ENCODE data around the gene PARD3. TPM values are rescaled to one million over a fixed set of nuclear protein-coding genes. Genes with fewer than 3 reads are reported as not detected.

PARD3 gene
- total RNA-seq, 1 donor from 2014 or later, result 37.2 TPM

DNA sequence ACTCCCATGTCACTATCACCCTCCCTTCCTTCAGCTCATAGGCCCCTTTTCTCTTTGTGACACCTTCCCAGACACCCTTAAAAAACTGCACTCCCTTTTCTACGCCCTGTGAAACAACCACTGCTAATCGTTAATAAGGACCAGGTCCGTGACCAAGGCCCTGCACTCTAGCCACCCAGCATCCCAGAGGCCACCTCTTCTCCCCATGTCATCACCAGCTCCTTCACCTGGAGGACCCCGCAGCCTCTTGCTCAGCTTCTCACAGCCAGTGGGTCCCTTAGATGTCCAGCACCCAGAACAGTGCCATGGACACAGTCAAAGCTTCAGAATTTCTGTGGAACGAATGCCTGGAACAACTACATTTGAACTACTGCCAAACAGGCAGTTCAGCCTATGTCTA lies 2.3 kb downstream of the PARD3 start:
- H3K4me3 Mint-ChIP-seq (ENCODE audit: unreplicated experiment), result peak overlapping the region; percentile 55
- TF ChIP-seq CTCF (IDR thresholded peaks at IDR 0.05), result no peak
- peaks cover 51% of the 10 kb centered on the region for H3K4me1 Mint-ChIP-seq (ENCODE audit: unreplicated experiment)
- H3K36me3 Mint-ChIP-seq (ENCODE audit: unreplicated experiment), result peaks cover 3% of the 10 kb centered on the region
- H3K27me3 Mint-ChIP-seq (ENCODE audit: unreplicated experiment), result no peaks in the 10 kb centered on the region
- peak overlapping the region; percentile 32 for H3K27ac Mint-ChIP-seq (ENCODE audit: unreplicated experiment)
- H3K9me3 Mint-ChIP-seq (ENCODE audit: unreplicated experiment), result no peaks in the 10 kb centered on the region
- no peak for DNase-seq (ENCODE audit: extremely low spot score, unreplicated experiment)

GRCh38 chr10:34811968-34812514 lies 3.1 kb downstream of the PARD3 start:
- no peak overlapping the region for H3K4me3 Mint-ChIP-seq (ENCODE audit: unreplicated experiment)
- no peak for TF ChIP-seq CTCF (IDR thresholded peaks at IDR 0.05)
- DNase-seq (ENCODE audit: extremely low spot score, unreplicated experiment), result no peak
- H3K9me3 Mint-ChIP-seq (ENCODE audit: unreplicated experiment), result no peaks in the 10 kb centered on the region
- peaks cover 3% of the 10 kb centered on the region for H3K36me3 Mint-ChIP-seq (ENCODE audit: unreplicated experiment)
- H3K27me3 Mint-ChIP-seq (ENCODE audit: unreplicated experiment), result no peaks in the 10 kb centered on the region
- H3K4me1 Mint-ChIP-seq (ENCODE audit: unreplicated experiment), result peaks cover 52% of the 10 kb centered on the region
- peak overlapping the region; percentile 8 for H3K27ac Mint-ChIP-seq (ENCODE audit: unreplicated experiment)

GRCh38 chr10:34811126-34811967 lies 3.7 kb downstream of the PARD3 start:
- TF ChIP-seq CTCF (IDR thresholded peaks at IDR 0.05), result no peak
- Mint-ChIP-seq H3K4me1 (ENCODE audit: unreplicated experiment) (peaks cover 48% of the 10 kb centered on the region), H3K4me3 (ENCODE audit: unreplicated experiment) (no peak overlapping the region), H3K9me3 (ENCODE audit: unreplicated experiment) (no peaks in the 10 kb centered on the region), H3K27me3 (ENCODE audit: unreplicated experiment) (no peaks in the 10 kb centered on the region), H3K27ac (ENCODE audit: unreplicated experiment) (no peak overlapping the region), H3K36me3 (ENCODE audit: unreplicated experiment) (peaks cover 3% of the 10 kb centered on the region)
- no peak for DNase-seq (ENCODE audit: extremely low spot score, unreplicated experiment)

- H3K27me3 Mint-ChIP-seq (ENCODE audit: unreplicated experiment), result no peaks in the 10 kb centered on the region
- no peak for TF ChIP-seq CTCF (IDR thresholded peaks at IDR 0.05)
- H3K4me1 Mint-ChIP-seq (ENCODE audit: unreplicated experiment), result peaks cover 40% of the 10 kb centered on the region
- DNase-seq (ENCODE audit: extremely low spot score, unreplicated experiment), result no peak
- H3K9me3 Mint-ChIP-seq (ENCODE audit: unreplicated experiment), result no peaks in the 10 kb centered on the region
- peak overlapping the region; percentile 80 for H3K27ac Mint-ChIP-seq (ENCODE audit: unreplicated experiment)
- H3K4me3 Mint-ChIP-seq (ENCODE audit: unreplicated experiment), result peak overlapping the region; percentile 71
- H3K36me3 Mint-ChIP-seq (ENCODE audit: unreplicated experiment), result peaks cover 3% of the 10 kb centered on the region
These were observed 5.3 kb downstream of the PARD3 start for GRCh38 chr10:34809796-34810195.
